Measurements from ENCODE around the gene NRIP1. TPM values are rescaled to one million over a fixed set of nuclear protein-coding genes. Genes with fewer than 3 reads are reported as not detected.
"Not testable (repeated sequence)": the region's sequence is repeated elsewhere in the genome, so short reads cannot be mapped to it uniquely, and the experiment has no call there.

The NRIP1 gene
- total RNA-seq, 1 donor from 2014 or later = 59.1 TPM

DNA sequence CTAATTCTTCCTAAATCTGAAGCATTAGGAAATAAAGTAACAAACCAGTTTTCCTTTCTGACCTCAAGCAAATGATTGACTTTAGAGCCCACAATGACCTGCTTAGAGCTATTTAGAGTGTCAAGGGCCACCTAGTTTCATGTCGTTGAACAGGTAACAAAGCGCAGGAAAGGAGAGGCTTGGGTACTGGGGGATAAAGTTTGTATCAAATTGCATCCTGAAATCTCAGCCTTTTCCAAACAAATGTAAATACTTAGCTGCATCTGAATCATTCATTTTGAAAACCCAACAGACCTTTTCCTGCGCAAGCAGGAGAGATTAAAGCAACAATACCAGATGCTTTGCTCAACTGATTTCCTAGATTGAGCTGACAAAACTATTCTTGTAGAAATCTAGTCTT, 121.2 kb downstream of the NRIP1 start:
- TF ChIP-seq EZH2phosphoT487 (IDR thresholded peaks at IDR 0.05) = no peak
- TF ChIP-seq EZH2 (IDR thresholded peaks at IDR 0.05) = no peak
- TF ChIP-seq, protein P1, sequence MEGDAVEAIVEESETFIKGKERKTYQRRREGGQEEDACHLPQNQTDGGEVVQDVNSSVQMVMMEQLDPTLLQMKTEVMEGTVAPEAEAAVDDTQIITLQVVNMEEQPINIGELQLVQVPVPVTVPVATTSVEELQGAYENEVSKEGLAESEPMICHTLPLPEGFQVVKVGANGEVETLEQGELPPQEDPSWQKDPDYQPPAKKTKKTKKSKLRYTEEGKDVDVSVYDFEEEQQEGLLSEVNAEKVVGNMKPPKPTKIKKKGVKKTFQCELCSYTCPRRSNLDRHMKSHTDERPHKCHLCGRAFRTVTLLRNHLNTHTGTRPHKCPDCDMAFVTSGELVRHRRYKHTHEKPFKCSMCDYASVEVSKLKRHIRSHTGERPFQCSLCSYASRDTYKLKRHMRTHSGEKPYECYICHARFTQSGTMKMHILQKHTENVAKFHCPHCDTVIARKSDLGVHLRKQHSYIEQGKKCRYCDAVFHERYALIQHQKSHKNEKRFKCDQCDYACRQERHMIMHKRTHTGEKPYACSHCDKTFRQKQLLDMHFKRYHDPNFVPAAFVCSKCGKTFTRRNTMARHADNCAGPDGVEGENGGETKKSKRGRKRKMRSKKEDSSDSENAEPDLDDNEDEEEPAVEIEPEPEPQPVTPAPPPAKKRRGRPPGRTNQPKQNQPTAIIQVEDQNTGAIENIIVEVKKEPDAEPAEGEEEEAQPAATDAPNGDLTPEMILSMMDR (IDR thresholded peaks at IDR 0.05) = no peak
- Mint-ChIP-seq H3K27me3 (ENCODE audit: insufficient read depth, low read depth) (peaks cover 2% of the 10 kb centered on the region), H3K4me1 (no peaks in the 10 kb centered on the region), H3K4me3 (no peak overlapping the region), H3K9me3 (peaks cover 18% of the 10 kb centered on the region), H3K27ac (no peak overlapping the region), H3K36me3 (peaks cover 2% of the 10 kb centered on the region)
- Histone ChIP-seq H4K20me1 (ENCODE audit: low read depth) (no peaks in the 10 kb centered on the region), H3F3A (ENCODE audit: low read depth) (no peaks in the 10 kb centered on the region), H3K79me2 (ENCODE audit: low read depth) (no peaks in the 10 kb centered on the region), H3K9me3 (ENCODE audit: low read depth) (no peaks in the 10 kb centered on the region), H3K36me3 (no peaks in the 10 kb centered on the region), H2AFZ (replicated peaks) (no peak overlapping the region), H3K27ac (no peak overlapping the region), H3K4me3 (no peak overlapping the region), H3K27me3 (no peaks in the 10 kb centered on the region), H3K4me2 (no peak overlapping the region), H3K9ac (no peak overlapping the region), H3K4me1 (peaks cover 4% of the 10 kb centered on the region)
- no peak for DNase-seq (ENCODE audit: low spot score)

DNA sequence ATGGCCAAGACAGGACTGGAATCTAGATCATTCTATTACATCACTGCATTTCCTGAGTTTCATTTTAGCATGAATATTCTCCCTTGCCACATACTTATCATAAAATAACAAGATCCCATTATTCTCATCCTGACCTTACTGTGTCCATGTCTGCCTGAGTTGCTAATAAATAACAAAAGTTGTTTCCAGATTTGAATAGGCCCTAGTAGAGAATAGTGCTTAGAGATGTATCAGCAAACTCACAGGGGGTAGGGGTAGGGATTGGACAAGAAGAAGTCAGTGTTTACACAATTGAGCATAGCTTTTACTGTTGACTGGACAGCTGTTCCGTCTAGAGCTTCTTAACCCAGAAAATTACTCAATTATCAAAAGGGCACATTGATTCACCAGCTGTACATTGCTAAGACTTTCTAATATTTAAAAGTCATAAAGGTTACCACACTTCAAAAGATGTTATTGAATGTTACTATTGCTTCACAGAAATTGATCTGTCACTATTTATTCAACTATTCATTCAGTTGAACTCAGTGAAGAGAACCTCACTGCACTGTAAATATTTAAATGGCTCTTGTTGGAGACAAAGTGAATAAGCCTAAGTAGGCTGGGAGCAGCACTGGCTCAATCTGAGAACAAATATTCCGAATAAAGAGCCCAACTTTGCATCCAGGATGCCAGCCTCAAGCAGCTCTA, 121.9 kb downstream of the NRIP1 start:
- Histone ChIP-seq H3K36me3 (no peaks in the 10 kb centered on the region), H3K27ac (no peak overlapping the region), H3K9me3 (ENCODE audit: low read depth) (no peaks in the 10 kb centered on the region), H3K9ac (no peak overlapping the region), H3K27me3 (no peaks in the 10 kb centered on the region), H3K4me1 (peaks cover 4% of the 10 kb centered on the region), H2AFZ (replicated peaks) (no peak overlapping the region), H3K4me3 (no peak overlapping the region), H3F3A (ENCODE audit: low read depth) (no peaks in the 10 kb centered on the region), H3K4me2 (no peak overlapping the region), H3K79me2 (ENCODE audit: low read depth) (no peaks in the 10 kb centered on the region), H4K20me1 (ENCODE audit: low read depth) (no peaks in the 10 kb centered on the region)
- peaks cover 2% of the 10 kb centered on the region for H3K36me3 Mint-ChIP-seq
- H3K27ac Mint-ChIP-seq = no peak overlapping the region
- H3K9me3 Mint-ChIP-seq = peaks cover 24% of the 10 kb centered on the region
- H3K4me3 Mint-ChIP-seq = no peak overlapping the region
- TF ChIP-seq EZH2 (IDR thresholded peaks at IDR 0.05) (no peak), EZH2phosphoT487 (IDR thresholded peaks at IDR 0.05) (no peak)
- TF ChIP-seq, protein P1 (IDR thresholded peaks at IDR 0.05) = no peak
- H3K27me3 Mint-ChIP-seq (ENCODE audit: insufficient read depth, low read depth) = peaks cover 2% of the 10 kb centered on the region
- no peak for DNase-seq (ENCODE audit: low spot score)
- no peaks in the 10 kb centered on the region for H3K4me1 Mint-ChIP-seq

DNA sequence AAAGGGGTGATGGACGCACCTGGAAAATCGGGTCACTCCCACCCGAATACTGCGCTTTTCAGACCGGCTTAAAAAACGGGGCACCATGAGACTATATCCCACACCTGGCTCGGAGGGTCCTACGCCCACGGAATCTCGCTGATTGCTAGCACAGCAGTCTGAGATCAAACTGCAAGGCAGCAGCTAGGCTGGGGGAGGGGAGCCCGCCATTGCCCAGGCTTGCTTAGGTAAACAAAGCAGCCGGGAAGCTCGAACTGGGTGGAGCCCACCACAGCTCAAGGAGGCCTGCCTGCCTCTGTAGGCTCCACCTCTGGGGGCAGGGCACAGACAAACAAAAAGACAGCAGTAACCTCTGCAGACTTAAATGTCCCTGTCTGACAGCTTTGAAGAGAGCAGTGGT, 137.5 kb downstream of the NRIP1 start:
- H3K27me3 Mint-ChIP-seq (ENCODE audit: insufficient read depth, low read depth); H3K27me3 ChIP-seq; H3F3A ChIP-seq (ENCODE audit: low read depth); H3K4me1 ChIP-seq; H3K9me3 Mint-ChIP-seq; H3K36me3 Mint-ChIP-seq; H3K9me3 ChIP-seq (ENCODE audit: low read depth); H2AFZ ChIP-seq (replicated peaks); H3K4me3 Mint-ChIP-seq; H3K79me2 ChIP-seq (ENCODE audit: low read depth); H3K27ac ChIP-seq; H3K36me3 ChIP-seq; DNase-seq (ENCODE audit: low spot score); H3K4me1 Mint-ChIP-seq; H3K9ac ChIP-seq; H4K20me1 ChIP-seq (ENCODE audit: low read depth); H3K4me2 ChIP-seq; H3K4me3 ChIP-seq; H3K27ac Mint-ChIP-seq: not testable (repeated sequence)

DNA sequence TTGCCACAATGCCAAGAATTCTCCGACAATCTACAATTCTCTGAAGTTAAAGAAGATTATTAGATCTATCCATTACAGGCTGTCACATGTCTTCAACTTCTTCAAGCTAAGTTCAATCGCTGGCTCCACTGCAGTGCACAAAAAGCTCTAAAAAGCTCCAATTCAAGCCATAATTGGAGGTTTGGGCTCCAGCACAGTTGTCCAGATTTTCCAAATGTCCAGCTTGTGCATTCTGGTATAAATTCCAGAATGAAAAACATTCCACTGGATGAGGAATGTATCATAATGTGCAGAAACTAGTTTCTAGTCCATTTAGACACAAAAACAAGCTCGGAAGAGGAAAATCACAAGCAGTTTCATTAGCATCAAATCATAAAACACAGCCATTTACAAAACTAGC, 138.6 kb downstream of the NRIP1 start:
- Mint-ChIP-seq H3K36me3 (no peaks in the 10 kb centered on the region), H3K27ac (no peak overlapping the region), H3K4me3 (no peak overlapping the region), H3K9me3 (peaks cover 3% of the 10 kb centered on the region), H3K4me1 (no peaks in the 10 kb centered on the region), H3K27me3 (ENCODE audit: insufficient read depth, low read depth) (no peaks in the 10 kb centered on the region)
- Histone ChIP-seq H3K79me2 (ENCODE audit: low read depth) (no peaks in the 10 kb centered on the region), H3K36me3 (no peaks in the 10 kb centered on the region), H3K4me2 (no peak overlapping the region), H4K20me1 (ENCODE audit: low read depth) (no peaks in the 10 kb centered on the region), H3K27ac (no peak overlapping the region), H3K4me1 (no peaks in the 10 kb centered on the region), H3K9ac (no peak overlapping the region), H3K27me3 (no peaks in the 10 kb centered on the region), H2AFZ (replicated peaks) (no peak overlapping the region), H3K4me3 (no peak overlapping the region), H3K9me3 (ENCODE audit: low read depth) (no peaks in the 10 kb centered on the region), H3F3A (ENCODE audit: low read depth) (no peaks in the 10 kb centered on the region)
- DNase-seq (ENCODE audit: low spot score) = no peak
- TF ChIP-seq, protein P1 (IDR thresholded peaks at IDR 0.05) = no peak
- TF ChIP-seq EZH2 (IDR thresholded peaks at IDR 0.05) (no peak), EZH2phosphoT487 (IDR thresholded peaks at IDR 0.05) (no peak)
